PFSK-1 (cell line): ENCODE measurements around the gene TMX4.

Experiments
- FOXP2 ChIP-seq: optimal IDR thresholded peaks from 2 replicates; pipeline ENCODE3; 2011; ENCODE audit warnings: borderline replicate concordance, control low read depth, inconsistent platforms; ENCODE audit not compliant: insufficient read depth; ENCODE audit errors: extremely low read length, extremely low read depth
- POLR2AphosphoS5 ChIP-seq: IDR thresholded peaks from 2 replicates; pipeline ENCODE4 v1.6.1; 2012; ENCODE audit warnings: low read depth, mild to moderate bottlenecking, control low read depth, low read length, moderate library complexity
- REST ChIP-seq, 2 experiments: IDR thresholded peaks; 2 replicates each; pipeline versions ENCODE4 v1.6.1 to v1.8.0; 2011 to 2012; ENCODE audit warnings: low read depth in 2 of 2, low read length in 2 of 2, control low read depth in 1 of 2, inconsistent platforms in 1 of 2, mild to moderate bottlenecking in 1 of 2, moderate library complexity in 1 of 2; ENCODE audit not compliant: insufficient read depth in 1 of 2
- SIN3A ChIP-seq: IDR thresholded peaks from 2 replicates; pipeline ENCODE4 v1.6.1; 2012; ENCODE audit warnings: mild to moderate bottlenecking, low read length, moderate library complexity, borderline replicate concordance; ENCODE audit not compliant: insufficient read depth
- TAF1 ChIP-seq: IDR thresholded peaks from 2 replicates; pipeline ENCODE4 v1.6.1; 2012; ENCODE audit warnings: low read length, control low read depth, borderline replicate concordance; ENCODE audit not compliant: insufficient read depth

Gene TMX4

GRCh38 chr20:7950387-7950786 lies 69.2 kb downstream of the TMX4 start:
- no peak for TF ChIP-seq SIN3A
- TF ChIP-seq FOXP2, result no peak
- no peak for TF ChIP-seq REST (IDR thresholded peaks at IDR 0.05; ENCODE audit: insufficient read depth in 1 of 2, low read depth in 2 of 2, low read length in 2 of 2)
- TF ChIP-seq POLR2AphosphoS5, result no peak
- no peak for TF ChIP-seq TAF1

DNA sequence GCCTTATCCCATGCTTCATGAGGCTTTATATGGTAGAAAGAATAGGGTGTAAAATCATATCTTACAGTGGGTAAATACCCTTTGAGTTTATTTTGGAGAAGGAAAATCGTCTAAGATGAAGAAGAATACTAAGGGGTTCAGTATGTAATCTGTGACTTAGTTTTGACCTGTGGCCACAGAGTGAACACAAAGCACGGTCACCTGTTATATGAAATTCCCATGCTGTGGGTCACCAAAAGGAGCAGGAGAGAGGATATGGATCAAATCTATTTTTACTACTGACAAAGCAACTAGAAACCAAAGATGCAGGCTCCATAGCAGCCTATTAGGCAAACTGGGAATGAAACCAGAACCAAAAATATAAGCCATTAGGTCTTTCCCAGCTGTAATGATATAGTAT lies 75.7 kb downstream of the TMX4 start:
- no peak for TF ChIP-seq TAF1
- no peak for TF ChIP-seq POLR2AphosphoS5
- no peak for TF ChIP-seq REST (IDR thresholded peaks at IDR 0.05; ENCODE audit: insufficient read depth in 1 of 2, low read depth in 2 of 2, low read length in 2 of 2)
- TF ChIP-seq SIN3A, result no peak

DNA sequence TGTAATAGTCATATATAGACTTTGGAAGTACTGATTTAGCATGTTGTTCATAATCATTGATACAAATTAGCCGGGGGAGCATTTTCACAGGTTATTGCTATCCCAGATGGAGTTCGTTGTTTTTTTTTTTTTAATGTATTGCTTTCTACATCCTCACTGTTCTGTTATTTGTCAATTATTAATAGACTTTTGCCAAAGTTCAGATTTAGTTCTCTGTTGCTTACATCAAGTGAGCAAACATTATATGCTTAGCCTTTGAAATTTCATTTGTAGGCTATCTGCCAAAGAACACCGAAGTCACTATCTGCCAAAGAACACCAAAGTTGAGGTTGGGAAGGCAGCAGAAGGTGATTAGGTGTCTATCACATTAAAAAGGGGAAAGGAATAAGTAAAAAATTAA lies 79.2 kb downstream of the TMX4 start, which contains the start of gene HAO1:
HAO1 (minus strand) TSS at position 118 of the 400 bp plus-strand sequence; CDS start at position 82, 36 bp downstream.
- TF ChIP-seq REST (IDR thresholded peaks at IDR 0.05; ENCODE audit: insufficient read depth in 1 of 2, low read depth in 2 of 2, low read length in 2 of 2), result no peak
- TF ChIP-seq TAF1, result no peak
- no peak for TF ChIP-seq SIN3A
- TF ChIP-seq FOXP2, result no peak

GRCh38 chr20:7939663-7940062 lies 79.9 kb downstream of the TMX4 start:
- no peak for TF ChIP-seq FOXP2
- TF ChIP-seq REST (IDR thresholded peaks at IDR 0.05; ENCODE audit: insufficient read depth in 1 of 2, low read depth in 2 of 2, low read length in 2 of 2), result no peak
- no peak for TF ChIP-seq TAF1
- TF ChIP-seq POLR2AphosphoS5, result no peak
- no peak for TF ChIP-seq SIN3A

DNA sequence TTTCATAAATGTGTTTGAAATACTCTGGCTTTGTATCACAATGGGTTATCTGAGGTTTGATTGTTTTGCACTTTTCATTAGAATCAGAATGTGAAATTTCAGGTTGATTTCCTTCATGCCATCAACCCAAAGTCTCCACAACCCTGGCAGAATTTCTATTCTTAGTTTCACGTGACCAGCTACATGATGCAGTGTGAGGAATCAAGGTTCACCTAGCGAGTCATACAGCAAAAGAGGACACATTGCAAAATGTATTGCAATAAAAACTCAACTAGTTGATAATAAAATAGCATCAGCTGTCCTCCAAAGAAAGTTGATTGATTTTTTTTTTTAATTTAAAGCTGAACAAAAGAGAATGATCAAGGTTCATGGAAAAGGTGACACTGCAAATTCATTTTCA lies 81.5 kb downstream of the TMX4 start:
- TF ChIP-seq FOXP2, result no peak
